Activated CD4-positive, alpha-beta T cell treated with anti-CD3 and anti-CD28 coated beads, Interleukin-2, amount 10 ng/mL, durations not matched to agents 7 days and 5 days (primary cell): ENCODE data around the gene FCMR. TPM values are rescaled to one million over a fixed set of nuclear protein-coding genes. Genes with fewer than 3 reads are reported as not detected.

Source experiments
- CTCF ChIA-PET: fragments of 350-600 bp; sonication (Branson Sonifier 250); formaldehyde crosslinking; loops from one replicate; lab custom pipeline; 2021; ENCODE audit warnings: antibody characterized with exemption; lab: Charles Lee
- POLR2A ChIA-PET: fragments of 350-600 bp; sonication (Branson Sonifier 250); formaldehyde crosslinking; loops from one replicate; lab custom pipeline; 2021; ENCODE audit warnings: antibody characterized with exemption; lab: Charles Lee
- DNase-seq: peaks from one replicate; pipeline ENCODE4 v3.0.0-alpha.2; 2020
- H3K27ac Mint-ChIP-seq: one replicate; pipeline ENCODE4 v1.8.0; 2021; ENCODE audit warnings: mild to moderate bottlenecking, moderate library complexity, mixed read lengths
- H3K27me3 Mint-ChIP-seq: one replicate; pipeline ENCODE4 v1.8.0; 2021; ENCODE audit warnings: mixed read lengths
- H3K36me3 Mint-ChIP-seq: one replicate; pipeline ENCODE4 v1.8.0; 2021; ENCODE audit warnings: low read depth, mixed read lengths
- H3K4me1 Mint-ChIP-seq: one replicate; pipeline ENCODE4 v1.8.0; 2021; ENCODE audit warnings: mixed read lengths
- H3K4me3 Mint-ChIP-seq: one replicate; pipeline ENCODE4 v1.8.0; 2021; ENCODE audit warnings: mild to moderate bottlenecking, moderate library complexity, mixed read lengths
- H3K9me3 Mint-ChIP-seq: one replicate; pipeline ENCODE4 v1.8.0; 2021; ENCODE audit warnings: mixed read lengths
- total RNA-seq, 2 experiments: library from RNA; stranded (reverse); gene quantifications; one replicate each; pipeline ENCODE4 v1.2.3, GENCODE V29; 2021

Gene FCMR
- total RNA-seq, 2 experiments from 2014 or later: 151 to 157 TPM

DNA sequence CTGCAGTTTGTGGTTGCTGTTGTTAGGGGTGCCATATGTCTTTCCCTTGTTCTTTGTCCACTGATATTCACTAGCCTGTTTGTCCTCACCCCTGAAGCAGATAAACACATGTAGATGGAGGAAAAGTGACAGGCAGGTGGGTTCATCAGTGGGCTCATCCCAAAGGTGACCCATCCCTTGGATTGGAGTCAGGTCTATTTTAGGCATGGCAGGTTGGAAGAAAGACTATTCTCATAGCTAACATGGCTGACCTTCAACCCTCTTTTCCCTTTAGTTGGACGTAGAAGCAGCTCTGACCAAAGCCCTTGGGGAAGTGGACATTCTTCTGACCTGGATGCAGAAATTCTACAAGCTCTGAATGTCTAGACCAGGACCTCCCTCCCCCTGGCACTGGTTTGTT, 19.0 kb downstream of the FCMR start:
- no peaks in the 10 kb centered on the region for H3K27me3 Mint-ChIP-seq
- no peaks in the 10 kb centered on the region for H3K9me3 Mint-ChIP-seq
- ChIA-PET CTCF (interaction anchor here (1.2 to 1.4 kb wide), 2 partner anchors 10 to 37 kb away, joined by 3 to 5 read pairs; partner anchors contain the start of gene IL20), POLR2A (no interaction called here)
- H3K4me3 Mint-ChIP-seq: no peak overlapping the region
- H3K27ac Mint-ChIP-seq: no peak overlapping the region
- peaks cover 55% of the 10 kb centered on the region for H3K36me3 Mint-ChIP-seq
- DNase-seq: no peak
- peaks cover 41% of the 10 kb centered on the region for H3K4me1 Mint-ChIP-seq

DNA sequence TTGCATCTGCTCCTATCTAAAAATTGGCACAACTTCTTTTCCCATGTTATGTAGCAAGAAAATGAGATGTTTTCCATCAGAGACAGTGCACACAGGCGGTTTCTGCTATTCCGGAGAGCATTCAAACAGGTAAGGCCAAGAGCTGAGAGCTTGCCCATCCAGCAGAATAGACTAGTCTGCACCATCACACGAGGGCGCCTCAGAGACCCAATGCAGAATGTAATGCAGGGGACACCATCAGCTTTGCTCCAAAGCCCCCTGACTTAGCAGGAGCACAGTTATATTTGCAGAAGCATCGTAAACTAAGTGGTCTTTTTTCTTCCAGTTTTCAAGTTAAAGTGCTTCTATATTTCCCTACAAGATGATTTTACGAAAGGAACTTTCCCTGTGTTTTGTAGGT, 19.8 kb downstream of the FCMR start:
- H3K4me1 Mint-ChIP-seq: peaks cover 41% of the 10 kb centered on the region
- H3K9me3 Mint-ChIP-seq: no peaks in the 10 kb centered on the region
- DNase-seq: no peak
- H3K36me3 Mint-ChIP-seq: peaks cover 48% of the 10 kb centered on the region
- no peak overlapping the region for H3K27ac Mint-ChIP-seq
- ChIA-PET CTCF (interaction anchor here (0.8 kb wide), 1 partner anchor 12 kb away, joined by 3 read pairs; no protein-coding TSS in a partner anchor), POLR2A (no interaction called here)
- no peak overlapping the region for H3K4me3 Mint-ChIP-seq
- H3K27me3 Mint-ChIP-seq: no peaks in the 10 kb centered on the region

DNA sequence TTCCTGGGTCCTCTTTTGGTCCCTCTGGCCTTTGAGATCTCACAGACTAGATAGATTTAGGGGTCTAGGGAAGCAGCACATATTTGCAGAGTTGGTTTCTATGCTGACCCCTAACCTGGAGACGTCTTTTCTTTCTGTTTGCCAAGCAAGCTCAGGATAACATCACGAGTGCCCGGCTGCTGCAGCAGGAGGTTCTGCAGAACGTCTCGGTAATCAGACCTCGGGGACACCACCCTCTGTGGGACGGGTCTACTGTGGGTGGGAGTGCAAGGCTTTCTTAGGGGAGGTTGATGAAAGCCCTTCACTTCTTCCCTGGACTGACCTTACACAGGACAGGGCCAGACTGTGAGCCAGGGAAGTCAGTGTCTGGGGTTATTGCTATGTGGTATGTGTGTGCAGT, 21.6 kb downstream of the FCMR start:
- ChIA-PET POLR2A (no interaction called here), CTCF (interaction anchor here (0.9 to 2.1 kb wide), 4 partner anchors 9 to 28 kb away, joined by 3 to 8 read pairs (median 4); no protein-coding TSS in a partner anchor)
- Mint-ChIP-seq H3K27me3 (no peaks in the 10 kb centered on the region), H3K4me1 (peaks cover 31% of the 10 kb centered on the region), H3K4me3 (no peak overlapping the region), H3K36me3 (peaks cover 33% of the 10 kb centered on the region), H3K9me3 (no peaks in the 10 kb centered on the region), H3K27ac (peak overlapping the region; percentile 26)
- no peak for DNase-seq

DNA sequence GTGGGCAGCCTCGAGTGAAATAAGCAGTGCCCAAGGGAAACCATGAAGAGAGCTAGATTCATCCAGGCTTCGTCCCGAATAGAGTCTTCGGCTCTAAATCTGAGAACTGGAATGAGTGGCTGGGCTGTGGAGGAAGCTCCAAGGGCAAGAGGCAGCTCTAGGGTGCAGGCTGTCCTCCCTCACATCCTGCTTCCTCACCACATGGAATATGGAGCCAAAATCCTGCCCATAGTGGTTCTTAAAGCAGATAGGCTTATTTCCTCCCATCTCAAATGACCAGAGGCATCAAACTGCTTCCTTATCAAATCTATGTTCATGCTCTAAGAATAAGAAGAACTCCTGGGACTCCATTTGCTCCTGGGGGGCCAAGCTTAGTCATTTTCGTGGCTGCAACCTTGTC, 22.0 kb downstream of the FCMR start:
- CTCF ChIA-PET: interaction anchor here (0.9 to 2.1 kb wide), 3 partner anchors 13 to 27 kb away, joined by 3 to 8 read pairs (median 4); no protein-coding TSS in a partner anchor
- Mint-ChIP-seq H3K36me3 (peaks cover 29% of the 10 kb centered on the region), H3K9me3 (no peaks in the 10 kb centered on the region), H3K4me1 (peaks cover 26% of the 10 kb centered on the region), H3K27ac (peak overlapping the region; percentile 26), H3K4me3 (no peak overlapping the region), H3K27me3 (no peaks in the 10 kb centered on the region)
- DNase-seq: no peak
- POLR2A ChIA-PET: no interaction called here

DNA sequence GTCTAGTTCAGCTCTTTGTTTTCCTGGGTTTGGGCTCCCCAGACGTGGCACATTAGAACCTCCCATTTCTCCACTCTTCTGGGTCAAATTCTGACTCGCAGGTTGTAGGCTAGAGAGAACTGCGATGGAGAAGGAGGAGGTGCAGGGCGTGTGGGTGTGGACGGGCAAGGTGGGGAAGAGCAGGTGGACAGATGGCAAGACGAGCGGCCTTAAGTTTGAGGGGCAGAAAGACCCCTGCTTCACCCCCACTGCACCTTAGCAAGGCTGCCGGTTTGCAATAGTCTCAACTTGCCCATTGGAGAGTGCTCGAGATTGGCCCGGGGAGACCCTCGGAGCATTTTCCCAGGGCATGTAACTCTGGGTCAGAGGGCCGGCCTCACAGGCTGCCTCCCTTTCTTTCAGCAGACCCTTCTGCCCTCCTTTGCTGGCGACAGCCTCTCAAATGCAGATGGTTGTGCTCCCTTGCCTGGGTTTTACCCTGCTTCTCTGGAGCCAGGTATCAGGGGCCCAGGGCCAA, 22.8 kb downstream of the FCMR start:
- CTCF ChIA-PET: interaction anchor here (1.4 to 2.1 kb wide), 3 partner anchors 13 to 37 kb away, joined by 3 to 8 read pairs (median 6); no protein-coding TSS in a partner anchor
- H3K4me1 Mint-ChIP-seq: peaks cover 22% of the 10 kb centered on the region
- no peak for DNase-seq
- peaks cover 21% of the 10 kb centered on the region for H3K36me3 Mint-ChIP-seq
- H3K27ac Mint-ChIP-seq: no peak overlapping the region
- H3K4me3 Mint-ChIP-seq: no peak overlapping the region
- no peaks in the 10 kb centered on the region for H3K27me3 Mint-ChIP-seq
- POLR2A ChIA-PET: no interaction called here
- no peaks in the 10 kb centered on the region for H3K9me3 Mint-ChIP-seq

DNA sequence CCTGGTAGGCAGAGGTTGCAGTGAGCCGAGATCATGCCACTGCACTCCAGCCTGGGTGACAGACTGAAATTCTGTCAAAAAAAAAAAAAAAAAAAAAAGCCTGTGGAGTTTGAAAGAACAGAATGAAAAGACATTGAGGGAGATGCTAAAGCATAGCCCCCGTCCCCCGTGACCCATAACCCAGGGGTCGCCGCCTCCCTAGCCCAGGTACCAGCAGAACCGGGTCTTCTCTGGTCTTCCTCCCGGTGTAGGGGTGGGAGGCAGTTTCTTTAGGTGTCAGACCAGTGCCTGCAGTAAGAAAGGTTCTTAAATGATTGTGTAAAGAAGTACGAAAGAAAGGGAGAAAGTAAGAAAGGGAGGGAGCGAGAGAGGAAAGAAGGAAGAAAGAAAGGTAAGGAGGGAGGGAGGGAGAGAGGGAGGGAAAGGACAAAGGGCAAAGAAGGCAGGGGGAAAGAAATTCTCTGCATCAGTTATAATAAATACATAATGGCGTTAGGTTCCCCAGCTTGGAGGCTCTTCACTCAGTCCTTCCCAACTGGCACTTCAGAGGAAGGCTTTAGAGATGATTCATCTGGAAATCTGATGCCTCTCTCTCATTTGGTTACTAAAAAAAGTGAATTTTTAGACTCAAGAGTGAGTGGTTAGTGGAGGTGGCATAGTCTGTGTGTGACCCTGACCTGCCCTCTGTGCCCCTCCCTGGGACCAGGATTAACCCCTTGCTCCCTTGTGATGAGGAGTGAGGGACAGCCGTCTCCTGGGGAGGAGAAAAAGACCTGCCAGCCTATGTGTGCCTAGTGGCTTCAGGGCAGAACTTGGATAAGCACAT, 23.4 kb downstream of the FCMR start:
- H3K4me3 Mint-ChIP-seq: no peak overlapping the region
- DNase-seq: no peak
- H3K27me3 Mint-ChIP-seq: no peaks in the 10 kb centered on the region
- peaks cover 25% of the 10 kb centered on the region for H3K4me1 Mint-ChIP-seq
- H3K36me3 Mint-ChIP-seq: peaks cover 15% of the 10 kb centered on the region
- H3K27ac Mint-ChIP-seq: no peak overlapping the region
- ChIA-PET POLR2A (no interaction called here), CTCF (interaction anchor here (1.3 to 2.1 kb wide), 2 partner anchors 15 to 37 kb away, joined by 3 to 6 read pairs; no protein-coding TSS in a partner anchor)
- no peaks in the 10 kb centered on the region for H3K9me3 Mint-ChIP-seq

DNA sequence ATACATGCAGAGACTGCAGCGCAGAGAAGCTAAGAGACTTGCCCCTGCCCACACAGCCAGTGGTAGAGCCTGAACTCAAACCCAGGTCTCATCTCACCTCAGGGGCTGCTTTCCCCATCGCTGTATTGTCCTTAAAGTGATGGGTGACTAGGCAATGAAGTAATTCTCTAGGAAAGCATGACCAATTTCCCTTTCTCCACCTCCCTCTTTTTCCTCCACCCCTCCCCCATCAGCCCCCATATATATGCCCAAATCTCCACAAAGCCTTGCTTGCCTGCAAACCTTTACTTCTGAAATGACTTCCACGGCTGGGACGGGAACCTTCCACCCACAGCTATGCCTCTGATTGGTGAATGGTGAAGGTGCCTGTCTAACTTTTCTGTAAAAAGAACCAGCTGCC, 24.6 kb downstream of the FCMR start, which contains the start of gene IL24:
Gene IL24 (plus strand): TSS at position 269 of the 400 bp plus-strand sequence. CDS start 390 bp downstream, outside the sequence.
- Mint-ChIP-seq H3K9me3 (no peaks in the 10 kb centered on the region), H3K4me3 (no peak within 1 kb of the TSS), H3K27ac (peak within 1 kb of the TSS; percentile 16), H3K27me3 (no peaks in the 10 kb centered on the region), H3K4me1 (peaks cover 25% of the 10 kb centered on the region), H3K36me3 (peaks cover 8% of the 10 kb centered on the region)
- CTCF ChIA-PET: interaction anchor here (1.0 to 2.4 kb wide), 8 partner anchors 9 to 234 kb away, joined by 3 to 13 read pairs (median 4); no protein-coding TSS in a partner anchor
- POLR2A ChIA-PET: no interaction called here
- DNase-seq: no peak

DNA sequence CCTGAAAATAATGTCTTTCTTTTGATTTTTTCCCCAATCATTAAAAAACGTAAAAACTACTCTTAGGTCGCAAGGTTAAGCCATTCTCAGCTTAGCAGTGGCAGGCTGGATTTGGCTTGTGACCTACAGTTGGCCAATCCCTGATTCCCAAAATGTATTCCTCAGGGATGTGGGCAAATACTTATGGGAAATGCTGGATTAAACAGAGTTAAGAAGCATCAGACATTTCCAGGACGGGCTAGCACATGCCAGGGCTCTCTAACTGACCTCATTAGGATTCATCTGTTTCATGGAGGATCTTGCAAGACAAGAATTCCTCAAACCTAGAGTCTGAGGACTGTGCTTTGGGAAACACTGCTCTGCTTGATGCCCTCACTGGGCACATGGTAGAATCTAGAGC, 25.5 kb downstream of the FCMR start:
- no peak for DNase-seq
- H3K27me3 Mint-ChIP-seq: no peaks in the 10 kb centered on the region
- POLR2A ChIA-PET: no interaction called here
- no peak overlapping the region for H3K4me3 Mint-ChIP-seq
- H3K36me3 Mint-ChIP-seq: no peaks in the 10 kb centered on the region
- CTCF ChIA-PET: interaction anchor here (1.0 to 2.4 kb wide), 5 partner anchors 10 to 36 kb away, joined by 3 to 19 read pairs (median 8); no protein-coding TSS in a partner anchor
- H3K4me1 Mint-ChIP-seq: peaks cover 31% of the 10 kb centered on the region
- H3K27ac Mint-ChIP-seq: no peak overlapping the region
- H3K9me3 Mint-ChIP-seq: no peaks in the 10 kb centered on the region

DNA sequence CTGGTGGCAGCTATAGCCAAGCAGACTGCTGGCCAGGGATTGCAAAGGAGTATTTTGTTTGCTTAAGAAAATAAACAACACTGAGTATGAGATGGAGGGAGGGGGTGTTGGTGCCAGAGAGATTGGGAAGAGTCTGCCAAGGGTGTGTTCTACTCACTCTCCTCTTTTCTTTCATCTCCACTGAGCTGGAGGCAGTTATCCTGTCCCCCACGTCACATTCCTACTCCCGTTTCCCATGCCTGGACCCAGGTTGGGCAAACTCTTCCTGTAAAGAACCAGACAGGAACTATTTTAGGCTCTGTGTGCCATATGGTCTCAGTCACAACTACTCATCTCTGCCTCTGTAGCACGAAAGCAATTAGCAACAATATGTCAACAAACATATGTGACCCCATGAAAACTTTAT, 25.9 kb downstream of the FCMR start:
- ChIA-PET POLR2A (no interaction called here), CTCF (interaction anchor here (0.8 to 2.4 kb wide), 6 partner anchors 10 to 64 kb away, joined by 3 to 19 read pairs (median 8); no protein-coding TSS in a partner anchor)
- Mint-ChIP-seq H3K4me1 (peaks cover 34% of the 10 kb centered on the region), H3K9me3 (peaks cover 3% of the 10 kb centered on the region), H3K4me3 (no peak overlapping the region), H3K27me3 (no peaks in the 10 kb centered on the region), H3K36me3 (no peaks in the 10 kb centered on the region), H3K27ac (no peak overlapping the region)
- no peak for DNase-seq

DNA sequence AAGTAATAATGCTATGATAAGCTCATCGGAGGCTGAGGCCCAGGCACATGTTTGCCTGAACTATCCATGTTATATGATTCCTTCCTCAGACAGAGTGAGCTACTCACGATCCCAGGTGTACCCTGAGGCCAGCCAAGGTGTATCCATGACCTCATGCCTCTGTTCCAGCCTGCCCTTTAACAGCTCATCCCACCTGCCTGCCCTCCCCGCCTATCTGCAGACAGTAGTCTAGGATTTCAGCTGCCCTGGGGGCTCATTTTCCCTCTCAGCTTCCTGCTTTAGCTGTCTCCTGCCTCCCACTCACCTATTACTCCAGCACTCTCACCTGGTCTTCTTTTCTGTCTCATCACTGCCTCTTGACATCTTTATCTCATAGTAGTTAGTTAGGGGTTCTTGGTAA, 26.4 kb downstream of the FCMR start:
- H3K4me1 Mint-ChIP-seq: peaks cover 39% of the 10 kb centered on the region
- H3K27me3 Mint-ChIP-seq: no peaks in the 10 kb centered on the region
- H3K36me3 Mint-ChIP-seq: no peaks in the 10 kb centered on the region
- H3K4me3 Mint-ChIP-seq: no peak overlapping the region
- no peak overlapping the region for H3K27ac Mint-ChIP-seq
- DNase-seq: no peak
- H3K9me3 Mint-ChIP-seq: peaks cover 4% of the 10 kb centered on the region
- CTCF ChIA-PET: interaction anchor here (0.8 to 2.4 kb wide), 8 partner anchors 10 to 86 kb away, joined by 3 to 19 read pairs (median 6); no protein-coding TSS in a partner anchor
- POLR2A ChIA-PET: no interaction called here

DNA sequence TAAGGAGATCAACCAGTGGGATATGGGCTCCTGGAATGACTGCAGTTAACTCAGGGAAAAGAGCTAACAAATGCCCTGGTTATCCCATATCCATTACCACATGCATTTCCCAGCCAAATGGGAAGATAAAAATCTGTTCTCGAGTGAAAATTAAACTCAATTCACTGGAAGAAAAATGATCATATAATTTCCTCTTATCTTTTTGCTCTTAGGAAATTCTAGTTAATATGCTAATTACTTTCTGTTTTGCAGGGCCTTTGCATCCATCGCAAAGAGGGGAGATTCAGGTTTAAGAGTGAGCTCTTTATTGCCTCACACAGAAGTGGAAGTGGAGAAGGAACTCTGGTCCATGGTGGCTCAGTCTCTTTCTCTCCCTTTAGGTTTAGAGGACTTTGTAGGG, 28.4 kb downstream of the FCMR start:
- H3K9me3 Mint-ChIP-seq: peaks cover 4% of the 10 kb centered on the region
- ChIA-PET CTCF (interaction anchor here (1.0 to 2.2 kb wide), 3 partner anchors 12 to 234 kb away, joined by 3 to 5 read pairs (median 3); no protein-coding TSS in a partner anchor), POLR2A (no interaction called here)
- peaks cover 46% of the 10 kb centered on the region for H3K4me1 Mint-ChIP-seq
- no peak for DNase-seq
- no peaks in the 10 kb centered on the region for H3K27me3 Mint-ChIP-seq
- no peak overlapping the region for H3K27ac Mint-ChIP-seq
- H3K4me3 Mint-ChIP-seq: no peak overlapping the region
- no peaks in the 10 kb centered on the region for H3K36me3 Mint-ChIP-seq

DNA sequence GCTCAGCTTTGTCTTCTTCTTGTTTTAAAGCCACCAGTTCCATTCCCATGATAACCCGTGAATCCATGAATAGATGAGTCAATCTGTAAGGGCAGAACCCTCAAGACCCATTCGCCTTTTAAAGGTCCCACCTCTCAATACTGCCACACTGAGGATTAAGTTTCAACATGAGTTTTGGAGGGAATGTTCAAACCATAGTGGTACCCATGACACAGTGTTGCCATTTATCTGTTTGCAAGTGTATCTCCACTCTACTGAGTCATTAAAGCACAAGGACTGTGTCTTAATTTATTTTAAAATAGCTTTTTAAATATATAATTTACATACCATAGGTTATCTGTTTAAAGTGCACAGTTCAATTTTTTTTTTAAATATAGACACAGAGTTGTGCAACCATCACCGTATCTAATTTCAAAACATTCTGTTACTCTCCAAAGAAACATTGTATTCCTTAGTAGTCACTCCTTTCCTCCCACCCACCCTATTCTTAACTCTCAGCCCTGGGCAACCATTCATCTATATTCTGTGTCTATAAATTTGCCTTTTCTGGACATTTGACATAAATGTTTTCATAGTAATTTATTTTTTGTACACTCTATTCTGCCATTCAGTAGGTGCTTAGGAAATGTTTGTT, 29.3 kb downstream of the FCMR start:
- no peak for DNase-seq
- H3K27ac Mint-ChIP-seq: no peak overlapping the region
- H3K9me3 Mint-ChIP-seq: peaks cover 4% of the 10 kb centered on the region
- H3K4me3 Mint-ChIP-seq: no peak overlapping the region
- no peaks in the 10 kb centered on the region for H3K36me3 Mint-ChIP-seq
- ChIA-PET CTCF (interaction anchor here (1.1 to 2.2 kb wide), 2 partner anchors 13 to 23 kb away, joined by 3 to 5 read pairs; no protein-coding TSS in a partner anchor), POLR2A (no interaction called here)
- peaks cover 44% of the 10 kb centered on the region for H3K4me1 Mint-ChIP-seq
- H3K27me3 Mint-ChIP-seq: no peaks in the 10 kb centered on the region
